Ectodermal cell (in vitro differentiated cells): ENCODE measurements around the gene PPWD1.
"Not testable (repeated sequence)": the region's sequence is repeated elsewhere in the genome, so short reads cannot be mapped to it uniquely, and the experiment has no call there.

Source experiments
- H3K27ac ChIP-seq: 2 replicates; pipeline ENCODE4 v1.7.0; 2013; ENCODE audit warnings: mild to moderate bottlenecking, low read depth, low read length; ENCODE audit not compliant: insufficient read depth, poor library complexity, severe bottlenecking
- H3K27me3 ChIP-seq: 2 replicates; pipeline ENCODE4 v1.7.0; 2013; ENCODE audit warnings: mild to moderate bottlenecking, low read length; ENCODE audit not compliant: insufficient read depth, control insufficient read depth, poor library complexity, severe bottlenecking
- H3K36me3 ChIP-seq: one replicate; pipeline ENCODE4 v1.7.0; 2013; ENCODE audit warnings: low read length; ENCODE audit not compliant: control insufficient read depth, insufficient read depth
- H3K4me1 ChIP-seq: one replicate; pipeline ENCODE4 v1.7.0; 2013; ENCODE audit warnings: low read length; ENCODE audit not compliant: control insufficient read depth, insufficient read depth
- H3K4me3 ChIP-seq: 2 replicates; pipeline ENCODE4 v1.7.0; 2013; ENCODE audit warnings: low read depth, low read length, control low read depth; ENCODE audit not compliant: insufficient read depth
- H3K9me3 ChIP-seq: 2 replicates; pipeline ENCODE4 v1.7.0; 2013; ENCODE audit warnings: mild to moderate bottlenecking, low read length, moderate library complexity; ENCODE audit not compliant: control insufficient read depth
- WGBS, 2 experiments: methylation state at CpG; one replicate each; pipeline ENCODE4 v1.1.7; 2013; ENCODE audit warnings: missing lambda C conversion rate in 2 of 2; 5-methylcytosine and 5-hydroxymethylcytosine counted together

Gene PPWD1

DNA sequence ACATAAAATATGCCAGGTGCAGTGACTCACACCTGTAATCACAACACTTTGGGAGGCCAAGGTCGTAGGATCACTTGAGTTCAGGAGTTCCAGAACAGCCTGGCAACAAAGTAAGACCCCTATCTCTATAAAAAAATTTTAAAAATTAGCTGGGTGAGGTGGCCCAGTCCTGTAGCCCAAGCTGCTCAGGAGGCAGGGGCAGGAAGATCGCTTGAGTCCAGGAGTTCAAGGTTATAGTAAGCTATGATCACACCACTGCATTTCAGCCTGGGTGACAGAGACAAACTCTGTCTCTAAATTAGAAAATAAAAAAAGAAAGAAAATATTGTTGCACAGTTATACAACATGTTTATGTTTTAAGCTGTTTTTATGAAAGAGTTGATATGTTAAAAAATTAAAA, 6.9 kb upstream of the PPWD1 start:
- H3K4me3 ChIP-seq = no peak overlapping the region
- no peaks in the 10 kb centered on the region for H3K4me1 ChIP-seq
- 96 to 97% methylated on average over 2 of the region's 2 CpGs for WGBS, 2 experiments
- H3K27ac ChIP-seq = no peak overlapping the region
- H3K36me3 ChIP-seq = peaks cover 10% of the 10 kb centered on the region
- H3K27me3 ChIP-seq = no peaks in the 10 kb centered on the region
- no peaks in the 10 kb centered on the region for H3K9me3 ChIP-seq

DNA sequence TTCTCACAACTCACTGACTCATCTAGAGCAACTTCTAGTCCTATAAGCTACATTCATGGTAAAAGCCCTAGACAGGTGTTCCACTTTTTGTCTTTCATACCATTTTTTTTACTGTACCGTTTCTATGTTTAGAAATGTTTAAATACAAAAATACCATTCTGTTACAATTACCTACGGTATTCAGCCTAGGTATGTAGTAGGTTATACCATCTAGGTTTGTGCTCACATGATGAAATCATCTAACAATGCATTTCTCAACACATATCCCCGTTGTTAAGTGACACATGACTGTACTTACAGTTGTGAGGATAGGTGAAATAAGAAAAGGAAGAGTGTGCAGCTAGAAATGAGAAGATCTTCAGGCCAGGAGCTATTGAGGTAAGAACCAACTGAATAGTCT, 6.4 kb upstream of the PPWD1 start:
- Histone ChIP-seq H3K9me3 (no peaks in the 10 kb centered on the region), H3K27me3 (no peaks in the 10 kb centered on the region), H3K4me3 (no peak overlapping the region), H3K4me1 (no peaks in the 10 kb centered on the region), H3K36me3 (peaks cover 7% of the 10 kb centered on the region), H3K27ac (no peak overlapping the region)
- 92% methylated on average over 2 of the region's 3 CpGs; no CpG with 5 or more reads in 1 of the 2 experiments for WGBS, 2 experiments

DNA sequence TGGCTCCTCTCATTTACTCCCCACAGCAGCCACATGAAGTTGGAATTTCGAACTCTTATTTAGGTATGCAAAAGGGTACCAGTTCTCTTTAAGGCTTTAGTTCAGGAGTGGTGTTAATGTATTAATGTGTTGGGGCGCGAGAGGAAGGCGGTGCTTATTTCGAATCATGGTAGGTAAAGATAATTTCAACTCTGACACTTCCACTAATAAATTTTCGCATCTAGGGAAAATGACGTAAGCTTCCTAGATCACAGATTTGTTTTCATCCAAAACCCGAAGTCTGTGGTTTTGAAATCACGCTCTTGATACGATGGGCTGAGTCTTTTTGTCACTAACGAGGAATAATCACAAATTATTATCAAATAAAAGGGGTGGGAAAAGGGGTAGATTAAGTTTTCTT, 681 bp downstream of the PPWD1 start:
- Histone ChIP-seq H3K27me3 (no peaks in the 10 kb centered on the region), H3K9me3 (no peaks in the 10 kb centered on the region), H3K4me3 (peak overlapping the region; percentile 77), H3K27ac (peak overlapping the region; percentile 89), H3K4me1 (peaks cover 7% of the 10 kb centered on the region), H3K36me3 (no peaks in the 10 kb centered on the region)
- 34 to 42% methylated on average over 10 to 11 of the region's 11 CpGs for WGBS, 2 experiments

DNA sequence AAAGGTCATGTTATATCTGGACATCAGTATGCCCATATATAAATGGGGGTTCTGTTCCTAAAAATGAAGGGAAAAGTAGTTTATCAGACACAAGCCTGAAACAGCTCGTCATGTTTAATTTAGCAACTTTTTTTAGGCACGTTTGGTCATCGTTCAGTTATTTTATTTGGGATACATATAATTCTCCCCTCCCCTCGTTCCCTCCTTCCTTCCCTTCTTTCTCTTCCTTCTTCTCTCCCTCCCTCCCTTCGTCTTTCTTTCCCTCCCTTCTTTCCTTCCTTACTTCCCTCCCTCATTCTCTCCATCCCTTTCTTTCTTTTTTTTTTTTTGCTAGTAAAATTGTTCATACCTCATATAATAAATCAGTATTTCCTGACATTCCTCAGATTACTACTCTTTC, 3.4 kb downstream of the PPWD1 start:
- H3K27ac ChIP-seq = no peak overlapping the region
- no peaks in the 10 kb centered on the region for H3K27me3 ChIP-seq
- no peaks in the 10 kb centered on the region for H3K9me3 ChIP-seq
- H3K4me3 ChIP-seq = no peak overlapping the region
- WGBS, 2 experiments = 93 to 96% methylated on average over 5 of the region's 5 CpGs
- H3K36me3 ChIP-seq = no peaks in the 10 kb centered on the region
- H3K4me1 ChIP-seq = peaks cover 7% of the 10 kb centered on the region

DNA sequence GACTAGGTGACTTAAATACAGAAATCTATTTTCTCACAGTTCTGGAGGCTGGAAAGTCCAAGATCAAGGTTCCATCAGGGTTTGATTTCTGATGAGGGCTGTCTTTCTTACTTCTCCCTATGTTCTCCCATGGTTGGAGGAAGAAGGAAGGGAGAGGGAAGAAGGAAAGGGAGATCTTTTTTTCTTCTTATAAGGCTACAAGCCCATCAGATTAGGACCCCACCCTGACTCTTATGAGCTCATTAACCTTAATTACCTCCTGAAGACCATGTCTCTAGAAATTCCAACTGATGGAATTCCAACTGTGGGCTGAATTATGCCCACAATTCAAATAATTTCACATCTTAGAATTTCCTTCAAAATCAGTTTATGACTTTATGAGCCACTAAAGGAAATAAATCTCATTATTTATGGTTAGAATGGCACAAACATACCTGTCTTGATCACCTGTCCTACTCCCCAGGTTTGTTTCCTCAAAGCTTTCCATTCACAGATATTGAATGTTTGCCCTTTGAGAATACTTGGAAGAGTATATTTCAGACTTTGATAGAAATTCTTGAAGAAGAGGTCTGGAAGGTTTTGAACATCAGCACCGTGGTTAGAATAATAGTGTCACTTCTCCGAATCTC, 7.6 kb downstream of the PPWD1 start:
- no peak overlapping the region for H3K27ac ChIP-seq
- no peaks in the 10 kb centered on the region for H3K9me3 ChIP-seq
- no peaks in the 10 kb centered on the region for H3K27me3 ChIP-seq
- no peaks in the 10 kb centered on the region for H3K4me1 ChIP-seq
- WGBS, 2 experiments = 94 to 98% methylated on average over 2 of the region's 2 CpGs
- no peak overlapping the region for H3K4me3 ChIP-seq
- H3K36me3 ChIP-seq = no peaks in the 10 kb centered on the region

DNA sequence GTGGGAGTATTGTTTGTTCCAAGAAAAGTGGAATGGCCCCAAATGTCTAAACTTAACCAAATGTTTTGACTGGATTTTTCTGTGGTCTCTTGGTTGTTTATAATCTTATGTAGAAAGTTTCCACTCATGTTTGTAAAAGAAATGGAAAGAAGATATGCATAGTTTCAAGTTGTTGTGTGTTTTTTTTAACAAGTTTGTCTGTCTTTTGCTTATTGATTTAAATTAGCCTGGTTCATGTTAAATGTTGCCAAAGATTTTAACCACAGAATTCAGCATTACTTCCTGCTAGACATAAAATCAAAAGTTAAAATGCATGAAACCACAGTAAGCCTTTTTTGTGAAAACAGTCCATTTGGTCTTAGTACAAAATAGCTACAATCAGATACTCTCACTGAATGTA, 14.0 kb downstream of the PPWD1 start:
- no peak overlapping the region for H3K4me3 ChIP-seq
- H3K36me3 ChIP-seq = peaks cover 3% of the 10 kb centered on the region
- H3K4me1 ChIP-seq = no peaks in the 10 kb centered on the region
- no peak overlapping the region for H3K27ac ChIP-seq
- no peaks in the 10 kb centered on the region for H3K27me3 ChIP-seq
- H3K9me3 ChIP-seq = no peaks in the 10 kb centered on the region

DNA sequence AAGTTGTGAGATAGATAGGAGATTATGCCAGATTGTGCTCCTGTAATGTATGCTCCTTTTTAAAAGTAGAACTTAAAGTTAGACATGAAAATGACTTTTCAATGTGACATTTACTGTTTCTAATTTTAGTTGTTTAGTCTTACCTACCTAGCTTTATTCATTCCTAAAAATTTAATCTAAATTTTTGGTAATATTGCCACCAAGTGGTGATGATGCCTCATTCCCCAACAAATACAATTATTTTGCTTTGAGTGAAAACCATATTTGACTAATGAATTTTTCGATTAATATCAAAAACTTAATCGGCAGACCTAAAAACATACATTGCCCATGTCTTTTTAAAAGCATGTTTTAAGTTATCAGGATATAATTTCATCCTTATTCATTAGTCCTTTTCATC, 25.6 kb downstream of the PPWD1 start:
- H3K4me3 ChIP-seq = no peak overlapping the region
- 86 to 100% methylated on average over 2 of the region's 2 CpGs for WGBS, 2 experiments
- H3K27ac ChIP-seq = no peak overlapping the region
- H3K4me1 ChIP-seq = no peaks in the 10 kb centered on the region
- H3K27me3 ChIP-seq = no peaks in the 10 kb centered on the region
- no peaks in the 10 kb centered on the region for H3K9me3 ChIP-seq
- peaks cover 19% of the 10 kb centered on the region for H3K36me3 ChIP-seq

DNA sequence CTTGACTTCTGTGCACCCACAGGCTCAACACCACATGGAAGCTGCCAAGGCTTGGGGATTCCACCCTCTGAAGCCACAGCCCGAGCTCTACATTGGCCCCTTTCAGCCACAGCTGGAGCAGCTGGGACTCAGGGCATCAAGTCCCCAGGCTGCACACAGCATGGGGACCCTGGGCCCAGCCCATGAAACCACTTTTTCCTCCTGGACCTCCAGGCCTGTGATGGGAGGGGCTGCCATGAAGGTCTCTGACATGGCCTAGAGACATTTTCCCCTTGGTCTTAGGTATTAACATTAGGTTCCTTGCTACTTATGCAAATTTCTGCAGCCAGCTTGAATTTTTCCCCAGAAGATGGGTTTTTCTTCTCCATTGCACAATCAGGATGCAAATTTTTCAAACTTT, 38.7 kb downstream of the PPWD1 start:
- WGBS, 2 experiments = 86 to 100% methylated on average over 1 of the region's 1 CpG
- H3K36me3 ChIP-seq = peaks cover 28% of the 10 kb centered on the region

DNA sequence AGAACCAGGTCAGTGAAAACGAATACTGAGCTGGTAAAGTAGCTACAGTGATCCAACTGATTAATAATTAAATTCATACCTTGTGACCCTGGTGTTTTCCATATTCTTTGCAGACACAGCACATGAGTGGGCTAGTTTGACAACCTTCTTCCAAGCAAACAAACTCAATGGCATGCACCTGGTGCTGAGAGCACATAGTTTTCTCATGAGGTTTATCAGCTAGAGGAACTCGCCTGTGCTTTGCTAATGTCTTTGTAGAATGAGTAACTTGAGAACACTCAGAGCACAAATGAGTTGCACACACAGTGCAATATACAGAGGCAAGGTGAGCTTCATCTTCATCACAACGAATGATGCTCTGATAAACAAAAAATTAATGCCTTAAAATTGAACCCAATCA, 48.4 kb downstream of the PPWD1 start:
- H3K4me3 ChIP-seq = no peak overlapping the region
- peaks cover 35% of the 10 kb centered on the region for H3K36me3 ChIP-seq
- no peak overlapping the region for H3K27ac ChIP-seq
- no peaks in the 10 kb centered on the region for H3K27me3 ChIP-seq
- no peaks in the 10 kb centered on the region for H3K4me1 ChIP-seq
- WGBS, 2 experiments = 92 to 93% methylated on average over 3 of the region's 3 CpGs
- no peaks in the 10 kb centered on the region for H3K9me3 ChIP-seq

More for the DNA sequence above, 38.7 kb downstream of the PPWD1 start:
- not testable (repeated sequence) for H3K4me3 ChIP-seq, H3K27me3 ChIP-seq, H3K27ac ChIP-seq, H3K4me1 ChIP-seq, H3K9me3 ChIP-seq

DNA sequence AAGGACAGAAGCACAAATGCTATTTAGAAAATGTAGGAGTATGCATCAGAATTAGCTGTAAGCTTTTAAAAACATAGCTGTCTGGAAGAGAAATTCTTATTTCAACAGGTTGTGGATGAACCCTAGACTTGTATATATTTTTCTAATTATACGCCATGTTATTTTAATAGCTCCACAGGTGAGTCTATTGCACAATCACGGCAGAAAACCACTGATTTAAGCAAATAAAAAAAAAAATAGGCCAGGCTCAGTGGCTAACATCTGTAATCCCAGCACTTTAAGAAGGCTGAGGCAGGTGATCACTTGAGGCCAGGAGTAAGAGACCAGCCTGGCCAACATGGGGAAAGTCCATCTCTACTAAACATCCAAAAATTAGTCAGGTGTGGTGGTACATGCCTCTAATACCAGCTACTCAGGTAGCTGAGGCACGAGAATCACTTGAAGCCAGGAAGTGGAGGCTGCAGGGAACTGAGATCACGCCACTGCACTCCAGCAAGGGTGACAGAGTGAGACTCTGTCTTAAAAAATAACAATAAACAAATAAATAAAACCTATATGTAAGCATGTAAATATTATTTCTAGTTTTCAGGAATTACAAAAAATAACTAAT, 49.3 kb downstream of the PPWD1 start:
- Histone ChIP-seq H3K36me3 (peaks cover 35% of the 10 kb centered on the region), H3K4me3 (no peak overlapping the region), H3K27me3 (no peaks in the 10 kb centered on the region), H3K27ac (no peak overlapping the region), H3K9me3 (no peaks in the 10 kb centered on the region), H3K4me1 (no peaks in the 10 kb centered on the region)
- 91 to 99% methylated on average over 4 of the region's 4 CpGs for WGBS, 2 experiments
